KOPT-K1 (cell line): ENCODE measurements around the gene SEC16A.

Experiments
- H3K27ac ChIP-seq: fragments of 200-600 bp; sonication (generic); 2 replicates; pipeline ENCODE4 v1.5.1; 2016; ENCODE audit warnings: antibody characterized with exemption, mild to moderate bottlenecking, low read depth, low read length; ENCODE audit not compliant: poor library complexity, severe bottlenecking
- H3K36me3 ChIP-seq: fragments of 200-600 bp; sonication (generic); 2 replicates; pipeline ENCODE4 v1.5.1; 2017; ENCODE audit warnings: antibody characterized with exemption, mild to moderate bottlenecking, low read length, moderate library complexity; ENCODE audit not compliant: insufficient read depth
- H3K9me3 ChIP-seq: fragments of 200-600 bp; sonication (generic); 2 replicates; pipeline ENCODE4 v1.5.1; 2017; ENCODE audit warnings: antibody characterized with exemption, low read length, mild to moderate bottlenecking; ENCODE audit not compliant: insufficient read depth, poor library complexity, severe bottlenecking

Gene SEC16A

GRCh38 chr9:136439481-136440408, 43.1 kb downstream of the SEC16A start, which contains the start of gene INPP5E:
Gene INPP5E, minus strand, starts transcription at chr9:136439845. Its CDS starts 426 bp downstream, at chr9:136439419.
- peaks cover 62% of the 10 kb centered on the region for H3K36me3 ChIP-seq
- peak within 1 kb of the TSS; percentile 74 for H3K27ac ChIP-seq

DNA sequence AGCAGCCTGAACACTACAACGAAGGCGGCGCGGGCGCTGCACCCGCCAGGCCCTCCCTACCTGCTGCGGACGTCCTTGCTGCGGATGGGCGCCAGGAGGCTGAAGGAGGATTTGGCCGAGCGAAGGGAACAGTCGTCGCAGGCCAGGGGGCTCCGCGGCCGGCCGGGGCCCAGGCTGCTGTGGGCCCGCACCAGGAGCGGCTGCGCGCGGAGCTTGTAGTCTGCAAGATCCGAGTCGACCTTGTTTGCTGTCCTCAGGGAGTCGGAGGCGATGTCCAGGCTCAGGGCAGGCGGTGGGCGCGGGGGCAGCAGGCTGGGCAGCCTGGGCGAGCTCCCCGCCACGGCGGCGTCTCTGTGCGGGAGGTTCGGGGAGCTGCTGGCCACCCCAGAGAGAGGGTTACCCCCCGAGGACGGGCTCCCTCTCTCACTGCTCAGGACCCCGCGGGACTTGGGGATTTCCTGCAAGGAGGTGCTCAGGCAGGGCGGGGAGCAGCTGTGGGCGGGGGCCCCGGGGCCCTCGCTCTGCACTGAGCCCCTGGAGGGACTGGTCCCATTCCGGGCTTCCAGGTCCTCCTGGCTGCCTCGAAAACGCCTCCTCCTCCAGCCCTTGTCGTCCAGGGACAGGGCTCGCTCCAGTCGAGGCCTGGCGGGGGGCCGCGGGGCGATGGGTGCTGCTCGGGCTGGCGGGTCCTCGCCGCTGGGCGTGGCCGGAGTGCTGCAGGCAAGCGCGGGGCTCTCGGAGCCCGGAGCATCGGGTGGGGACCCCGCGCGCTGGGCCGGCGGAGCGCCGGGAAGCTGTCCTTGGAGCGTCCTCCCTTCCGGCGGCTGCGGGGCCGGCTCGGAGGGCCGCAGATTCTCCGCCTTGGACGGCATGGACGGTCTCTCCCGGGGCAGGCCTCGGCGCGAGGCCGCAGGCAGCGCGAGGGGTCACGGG, 44.0 kb downstream of the SEC16A start:
- Histone ChIP-seq H3K36me3 (peaks cover 53% of the 10 kb centered on the region), H3K9me3 (no peaks in the 10 kb centered on the region), H3K27ac (peak overlapping the region; percentile 74)

More at GRCh38 chr9:136439481-136440408, 43.1 kb downstream of the SEC16A start, which contains the start of gene INPP5E:
- no peaks in the 10 kb centered on the region for H3K9me3 ChIP-seq

DNA sequence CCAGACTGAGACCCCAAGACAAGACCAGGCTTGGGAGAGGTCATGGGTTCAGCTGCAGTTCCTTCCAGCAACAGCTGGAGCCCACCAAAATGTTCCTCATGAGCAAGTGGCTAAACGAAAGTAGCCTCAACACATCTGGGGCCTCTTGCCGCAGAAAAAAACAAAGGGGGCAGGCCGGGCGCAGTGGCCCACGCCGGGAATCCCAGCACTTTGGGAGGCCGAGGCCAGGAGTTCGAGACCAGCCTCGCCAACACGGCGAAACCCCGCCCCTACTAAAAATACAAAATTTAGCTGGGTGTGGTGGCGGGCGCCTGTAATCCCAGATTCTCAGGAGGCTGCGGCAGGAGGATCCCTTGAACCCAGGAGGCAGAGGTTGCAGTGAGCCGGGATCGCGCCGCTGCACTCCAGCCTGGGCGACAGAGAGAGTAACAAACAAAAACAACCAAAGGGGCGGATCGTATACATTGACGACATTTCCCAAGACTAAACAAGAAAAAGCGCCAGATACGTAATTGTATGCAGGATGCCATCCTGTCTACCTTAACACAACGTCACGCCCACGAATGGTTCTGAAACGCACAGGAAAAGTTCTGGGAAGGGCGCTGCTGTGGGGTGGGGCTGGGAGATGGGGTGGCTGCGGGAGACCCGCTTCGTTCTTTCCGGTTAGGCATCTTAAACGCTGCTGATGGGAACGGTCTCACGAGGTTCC, 44.8 kb downstream of the SEC16A start:
- no peaks in the 10 kb centered on the region for H3K9me3 ChIP-seq
- peaks cover 45% of the 10 kb centered on the region for H3K36me3 ChIP-seq
- H3K27ac ChIP-seq = peak overlapping the region; percentile 74

DNA sequence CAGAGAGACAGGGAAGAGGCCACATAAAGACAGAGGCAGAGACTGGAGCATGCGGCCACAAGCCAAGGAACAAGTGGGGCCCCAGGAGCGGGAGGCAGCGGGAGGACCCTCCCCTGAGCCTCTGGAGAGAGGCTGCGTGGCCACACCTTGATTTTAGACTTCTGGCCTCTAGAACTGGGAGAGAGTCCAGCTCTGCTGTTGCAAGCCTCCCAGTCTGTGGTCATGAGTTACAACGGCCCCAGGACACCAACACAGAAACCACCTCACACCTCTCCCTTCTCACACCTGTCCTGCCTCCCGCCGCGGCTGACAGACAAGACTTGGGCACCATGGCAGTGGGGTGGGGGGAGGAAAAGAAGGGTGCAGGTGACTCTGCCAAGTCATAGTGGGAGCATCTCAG, 45.4 kb downstream of the SEC16A start:
- Histone ChIP-seq H3K27ac (peak overlapping the region; percentile 5), H3K36me3 (peaks cover 43% of the 10 kb centered on the region), H3K9me3 (no peaks in the 10 kb centered on the region)

GRCh38 chr9:136436055-136436634, 46.7 kb downstream of the SEC16A start:
- Histone ChIP-seq H3K9me3 (no peaks in the 10 kb centered on the region), H3K36me3 (peaks cover 38% of the 10 kb centered on the region), H3K27ac (no peak overlapping the region)

DNA sequence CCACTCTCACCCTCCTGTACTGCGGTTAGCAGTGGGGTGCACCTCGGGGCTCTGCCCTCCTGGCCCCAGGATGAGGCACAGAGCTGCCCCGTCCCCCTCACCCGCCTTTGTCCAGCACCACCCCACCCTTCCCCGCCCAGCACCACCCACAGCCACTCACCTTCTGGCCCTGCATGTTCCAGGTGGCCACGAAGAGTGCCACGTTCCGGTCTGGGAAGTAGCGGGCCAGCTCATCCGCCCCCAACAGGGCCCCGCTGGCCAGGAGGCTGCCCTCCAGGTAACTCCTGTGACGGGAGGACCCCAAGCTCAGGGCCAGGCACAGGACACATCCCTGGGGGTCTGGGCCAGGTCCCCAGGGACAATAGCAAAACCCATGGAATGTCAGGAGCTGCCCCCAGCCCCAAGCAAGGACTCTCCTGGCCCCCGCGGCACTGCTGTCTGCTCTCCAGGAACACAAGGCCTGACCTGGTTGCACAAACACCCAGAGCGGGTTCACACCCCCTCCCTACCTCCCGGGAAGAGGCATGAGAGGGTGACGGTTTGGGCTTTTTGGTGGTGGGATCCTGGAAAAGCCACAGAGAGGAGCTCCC, 48.2 kb downstream of the SEC16A start:
- H3K36me3 ChIP-seq = peaks cover 36% of the 10 kb centered on the region
- H3K27ac ChIP-seq = no peak overlapping the region
- H3K9me3 ChIP-seq = no peaks in the 10 kb centered on the region

DNA sequence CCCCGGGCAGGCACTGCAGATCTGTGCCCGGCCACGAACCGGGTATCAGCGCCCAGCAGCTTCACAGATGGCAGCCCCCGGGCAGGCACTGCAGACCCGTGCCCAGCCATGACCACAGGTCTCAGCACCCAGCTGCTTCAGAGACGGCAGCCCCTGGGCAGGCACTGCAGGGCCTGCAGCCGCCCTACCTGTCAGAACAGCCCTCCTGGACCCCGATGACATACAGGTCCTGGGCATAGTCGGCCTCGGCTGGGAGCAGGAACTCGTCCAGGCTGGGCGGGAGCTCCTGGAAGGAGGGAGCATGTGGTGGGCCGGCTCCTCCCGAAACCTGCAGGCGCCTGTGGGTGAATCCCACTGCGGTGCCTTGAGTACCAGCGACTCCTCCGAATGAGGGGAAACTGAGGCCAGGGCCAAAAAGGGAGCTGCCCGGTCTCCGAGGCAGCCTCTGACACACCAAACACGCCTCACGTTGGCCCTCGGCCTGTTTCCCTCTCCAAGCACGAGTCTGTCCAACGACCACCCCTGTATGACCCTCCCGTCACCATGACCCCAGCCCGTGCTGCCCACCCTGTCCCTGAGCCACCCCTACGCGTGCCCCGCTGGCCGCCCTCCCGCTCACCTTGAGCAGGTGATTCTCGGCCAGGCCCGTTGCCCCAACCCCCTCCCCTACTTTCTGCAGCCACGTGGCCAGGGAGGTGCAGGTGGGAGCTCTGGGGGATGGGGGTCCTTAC, 48.8 kb downstream of the SEC16A start:
- peaks cover 43% of the 10 kb centered on the region for H3K36me3 ChIP-seq
- no peaks in the 10 kb centered on the region for H3K9me3 ChIP-seq
- no peak overlapping the region for H3K27ac ChIP-seq

- H3K9me3 ChIP-seq = no peaks in the 10 kb centered on the region
- H3K36me3 ChIP-seq = peaks cover 48% of the 10 kb centered on the region
These were observed 49.7 kb downstream of the SEC16A start for GRCh38 chr9:136433043-136433715.

DNA sequence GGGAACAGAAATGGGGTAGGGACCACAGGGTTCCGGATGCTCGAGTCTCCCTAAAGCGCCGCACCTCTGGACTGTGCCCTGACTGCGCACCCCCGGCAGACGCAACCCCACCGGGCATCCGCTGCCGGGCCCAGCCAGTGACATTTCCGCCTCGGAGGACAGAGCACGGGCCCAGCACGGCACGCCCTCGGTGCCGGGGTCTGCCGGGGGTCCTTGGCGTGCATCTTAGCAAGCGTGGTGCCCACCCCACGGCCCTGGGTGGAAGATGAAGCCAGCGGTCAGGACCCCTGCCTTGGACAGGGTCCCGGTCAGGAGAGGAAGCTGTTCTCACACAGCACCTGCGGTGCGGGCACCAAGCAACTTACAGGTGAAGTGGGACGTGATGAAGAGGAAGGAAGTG, 50.2 kb downstream of the SEC16A start:
- Histone ChIP-seq H3K36me3 (peaks cover 46% of the 10 kb centered on the region), H3K27ac (no peak overlapping the region), H3K9me3 (no peaks in the 10 kb centered on the region)

More at GRCh38 chr9:136433043-136433715, 49.7 kb downstream of the SEC16A start:
- H3K27ac ChIP-seq = no peak overlapping the region

- Histone ChIP-seq H3K9me3 (no peaks in the 10 kb centered on the region), H3K36me3 (peaks cover 39% of the 10 kb centered on the region), H3K27ac (no peak overlapping the region)
These were observed 51.0 kb downstream of the SEC16A start for GRCh38 chr9:136431782-136432350.

DNA sequence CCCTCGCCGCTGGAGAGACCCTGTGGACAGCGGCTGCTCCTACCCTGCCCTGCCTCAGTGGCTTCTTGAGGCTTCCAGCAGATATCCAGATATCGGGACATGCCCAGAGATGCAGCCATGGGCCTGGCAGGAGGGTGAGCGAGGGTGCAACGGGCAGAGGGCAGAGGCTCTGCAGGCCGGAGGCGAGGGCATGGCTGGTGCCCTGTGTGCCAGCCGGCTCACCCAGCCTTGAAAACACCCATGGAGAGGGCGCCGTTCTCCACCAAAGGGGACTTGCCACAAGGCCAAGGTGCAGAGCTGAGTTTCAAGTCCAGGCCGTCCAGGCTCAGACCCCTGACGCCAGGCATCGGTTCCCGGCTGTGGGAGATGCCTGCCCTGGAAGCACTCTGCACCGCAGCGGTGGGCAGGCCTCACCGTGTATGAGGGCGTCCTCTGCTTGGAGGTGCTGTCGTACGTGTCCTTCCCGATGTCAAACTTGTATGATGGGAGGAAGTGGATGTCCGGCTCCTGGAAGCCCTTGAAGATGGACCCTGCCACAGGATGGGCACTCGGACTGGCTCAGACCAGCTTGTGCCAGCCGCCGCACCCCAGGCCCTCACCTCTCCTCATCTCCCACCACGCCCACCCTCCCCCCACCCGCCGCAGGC, 52.1 kb downstream of the SEC16A start:
- H3K9me3 ChIP-seq = no peaks in the 10 kb centered on the region
- no peak overlapping the region for H3K27ac ChIP-seq
- H3K36me3 ChIP-seq = peaks cover 35% of the 10 kb centered on the region

DNA sequence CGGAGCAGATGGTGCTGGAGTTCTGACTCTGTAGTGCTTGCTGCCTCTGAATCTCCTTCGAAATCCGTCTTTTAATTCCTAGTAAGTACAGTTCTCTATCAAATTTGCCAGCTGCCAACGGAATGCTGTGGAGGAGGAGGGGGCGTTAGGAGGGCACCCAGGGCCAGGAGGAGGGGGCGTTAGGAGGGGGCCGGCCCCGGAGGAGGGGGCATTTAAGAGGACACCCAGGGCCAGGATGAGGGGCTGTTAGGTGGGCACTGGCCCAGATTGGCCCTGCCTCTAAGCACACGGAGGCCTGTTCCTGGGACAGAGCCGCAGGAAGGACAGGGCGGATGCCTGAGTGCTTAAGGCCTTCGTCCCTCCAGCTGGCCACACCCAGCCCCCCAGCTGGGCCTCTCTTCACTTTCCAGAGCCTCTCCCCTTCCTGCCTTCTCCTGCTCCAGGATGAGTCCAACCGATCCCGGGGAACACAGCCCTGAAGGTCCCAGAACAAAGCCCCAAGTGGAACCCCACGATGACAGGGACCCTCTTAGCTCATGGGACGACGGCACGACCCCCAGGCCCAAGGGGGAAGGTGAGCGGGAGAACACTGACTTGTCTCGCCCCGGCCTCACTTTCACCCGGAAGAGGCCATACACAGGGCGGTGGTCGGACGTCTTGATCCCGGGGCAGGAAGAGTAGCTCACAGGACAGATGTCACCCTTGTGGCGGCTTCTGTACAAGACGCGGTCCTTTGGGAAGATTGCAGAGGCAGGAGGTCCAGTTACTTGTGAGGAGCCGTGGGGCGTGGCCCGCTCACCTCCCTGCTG, 53.0 kb downstream of the SEC16A start:
- Histone ChIP-seq H3K9me3 (no peaks in the 10 kb centered on the region), H3K27ac (no peak overlapping the region), H3K36me3 (peaks cover 42% of the 10 kb centered on the region)
